NCI-H1436 treated with DMSO at 0.1 percent for 48 hours (cell line): ENCODE measurements around the gene USH2A.

ENCODE experiments used
- DNase-seq: peaks from one replicate; lab custom pipeline; 2025; lab: John Stamatoyannopoulos, UW

Gene USH2A

DNA sequence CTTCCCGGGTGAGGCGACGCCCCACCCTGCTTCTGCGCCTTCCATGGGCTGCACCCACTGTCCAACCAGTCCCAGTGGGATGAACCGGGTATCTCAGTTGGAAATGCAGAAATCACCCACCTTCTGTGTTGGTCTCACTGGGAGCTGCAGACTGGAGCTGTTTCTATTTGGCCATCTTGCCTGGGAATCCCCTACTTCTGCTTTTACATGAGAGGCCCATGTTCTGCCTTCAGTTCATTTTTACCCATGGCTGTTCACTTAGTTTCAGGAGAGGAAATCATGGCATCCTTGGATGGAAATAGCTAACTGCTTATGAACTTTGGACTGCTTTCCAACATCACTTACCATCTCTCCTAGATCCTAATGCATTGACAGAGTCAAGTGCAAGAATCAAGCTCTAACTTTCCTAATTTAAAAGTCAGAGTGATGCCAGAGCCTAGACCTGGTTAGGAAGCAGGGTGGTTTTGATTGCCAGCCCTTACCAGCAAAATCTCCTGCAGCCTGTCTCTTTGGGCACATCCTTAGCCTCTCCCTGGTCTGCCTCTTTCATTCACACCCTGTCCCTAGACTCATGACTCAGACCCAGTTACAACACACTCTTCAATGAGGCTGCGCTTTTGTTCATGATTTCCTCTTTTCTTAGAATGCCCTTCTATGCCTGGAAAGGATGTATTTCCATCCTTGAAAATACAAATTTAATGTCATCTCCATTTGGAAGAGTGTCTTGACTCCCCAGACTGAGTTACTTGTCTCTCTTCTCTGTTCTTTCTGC, 719.0 kb downstream of the USH2A start:
- no peak for DNase-seq

GRCh38 chr1:215682232-215682631, 741.0 kb downstream of the USH2A start:
- no peak for DNase-seq

GRCh38 chr1:215681041-215681440, 742.2 kb downstream of the USH2A start:
- no peak for DNase-seq

DNA sequence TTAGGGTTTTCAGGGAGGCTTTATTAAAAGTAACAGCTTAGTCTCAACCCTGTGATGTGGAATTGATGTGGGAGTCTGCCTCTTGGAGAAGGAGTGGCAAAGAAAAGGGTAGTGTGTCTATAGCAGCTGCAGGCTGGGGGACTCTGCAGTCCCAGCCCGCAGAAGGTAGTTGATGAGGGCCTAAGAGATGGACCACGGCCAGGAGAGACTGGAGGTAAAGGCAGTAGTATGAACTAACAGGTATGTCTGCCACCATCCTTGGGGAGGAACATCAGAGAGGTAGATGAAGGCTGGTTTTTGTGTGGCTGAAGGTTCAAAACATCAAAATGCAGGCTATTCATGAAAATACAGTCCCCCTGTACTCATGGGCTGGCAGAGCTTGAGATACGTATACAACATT, 744.0 kb downstream of the USH2A start:
- DNase-seq: no peak

- no peak for DNase-seq
These were observed 746.1 kb downstream of the USH2A start for GRCh38 chr1:215677112-215677511.

- DNase-seq: no peak
These were observed 749.3 kb downstream of the USH2A start for GRCh38 chr1:215673943-215674342.

GRCh38 chr1:215672482-215672881, 750.8 kb downstream of the USH2A start:
- DNase-seq: no peak

DNA sequence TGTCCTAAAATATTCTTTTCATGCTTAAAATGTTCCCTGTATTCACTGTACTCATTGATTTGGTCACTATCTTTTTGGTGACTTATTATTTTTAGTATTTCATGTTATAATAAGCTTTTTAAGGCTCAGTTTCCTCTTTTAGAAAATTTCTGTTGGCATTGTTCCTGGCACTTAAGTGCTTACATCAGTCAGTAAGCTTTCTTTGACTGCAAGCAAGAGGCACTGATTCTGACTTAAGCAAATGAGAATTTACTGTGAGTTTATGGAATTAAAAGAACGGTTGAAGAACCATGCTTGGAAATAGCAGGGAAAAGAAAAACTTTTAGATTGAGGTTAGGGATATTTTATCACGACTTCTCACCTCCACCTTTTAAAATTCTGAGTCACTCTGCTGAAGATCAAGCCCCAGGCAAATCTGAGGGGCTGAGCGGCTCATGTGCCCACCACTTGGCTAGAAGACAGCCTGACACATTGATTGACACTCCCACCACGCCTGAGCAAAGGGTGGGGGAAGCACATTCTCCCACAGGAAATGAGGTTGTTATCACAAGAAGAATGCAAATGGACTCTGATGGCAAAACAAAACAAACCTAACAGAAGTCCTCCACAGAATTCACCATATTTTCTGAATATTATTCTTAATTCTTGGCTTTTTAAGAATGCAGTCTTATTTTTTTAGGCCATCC, 753.3 kb downstream of the USH2A start:
- no peak for DNase-seq

- no peak for DNase-seq
These were observed 755.5 kb downstream of the USH2A start for GRCh38 chr1:215667761-215668160.

DNA sequence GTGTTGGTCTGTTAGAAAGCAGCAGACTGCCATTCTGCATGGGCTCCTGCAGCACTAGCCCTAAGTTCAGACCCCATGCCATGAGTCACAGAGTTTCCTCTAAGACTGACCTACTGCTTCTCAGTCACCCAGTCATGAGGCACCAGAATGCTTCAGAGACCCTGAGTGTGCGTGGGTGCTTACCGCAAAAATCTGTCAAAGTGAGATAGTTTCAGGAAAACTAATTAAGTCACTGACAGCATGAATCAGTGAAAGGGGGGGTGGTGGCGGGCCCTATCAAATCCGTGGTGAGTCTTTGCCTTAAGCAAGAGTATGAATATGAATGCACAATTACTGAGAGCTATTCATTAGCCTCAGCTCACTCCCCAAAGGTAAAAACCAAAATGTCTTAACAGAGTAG, 758.0 kb downstream of the USH2A start:
- DNase-seq: no peak

- DNase-seq: no peak
These were observed 762.2 kb downstream of the USH2A start for GRCh38 chr1:215661033-215661432.

DNA sequence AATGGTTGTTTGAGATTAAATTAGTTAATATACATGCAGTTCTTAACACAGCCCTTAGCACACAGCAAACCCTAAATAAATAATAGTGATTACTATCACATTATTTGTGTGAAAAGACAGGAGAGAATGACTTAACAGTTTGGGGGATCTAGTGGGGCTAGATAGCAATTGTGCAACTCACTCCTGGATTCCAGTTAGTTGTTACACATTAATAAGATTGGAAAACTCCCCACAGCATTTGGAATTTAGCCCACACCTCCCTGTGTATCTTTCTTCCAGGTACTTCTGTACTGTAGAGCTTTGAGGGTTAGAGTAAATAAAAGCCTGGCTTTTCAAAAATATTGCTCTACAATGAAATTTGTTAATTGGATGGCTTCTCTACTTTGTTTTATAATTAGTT, 763.0 kb downstream of the USH2A start:
- no peak for DNase-seq

GRCh38 chr1:215657047-215657446, 766.2 kb downstream of the USH2A start:
- DNase-seq: no peak

DNA sequence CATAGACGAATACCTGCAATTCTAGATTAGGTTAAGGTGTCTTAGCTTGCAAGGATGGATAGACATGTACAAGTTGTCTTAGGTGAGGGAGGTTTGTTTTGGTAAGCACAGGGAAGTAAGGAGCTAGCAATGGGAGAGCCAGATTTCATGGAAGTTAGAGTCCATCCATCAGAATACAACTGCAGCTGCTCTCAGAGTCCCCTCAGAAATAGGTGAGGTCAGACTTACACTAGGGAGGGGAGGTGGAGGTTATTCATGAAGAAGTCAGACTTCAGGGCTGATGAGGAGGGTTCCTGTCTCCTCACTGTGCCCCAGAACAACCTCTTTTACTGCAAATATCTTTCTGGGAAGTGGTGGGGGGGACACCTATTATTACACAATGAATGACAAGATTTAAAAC, 770.9 kb downstream of the USH2A start:
- DNase-seq: no peak

DNA sequence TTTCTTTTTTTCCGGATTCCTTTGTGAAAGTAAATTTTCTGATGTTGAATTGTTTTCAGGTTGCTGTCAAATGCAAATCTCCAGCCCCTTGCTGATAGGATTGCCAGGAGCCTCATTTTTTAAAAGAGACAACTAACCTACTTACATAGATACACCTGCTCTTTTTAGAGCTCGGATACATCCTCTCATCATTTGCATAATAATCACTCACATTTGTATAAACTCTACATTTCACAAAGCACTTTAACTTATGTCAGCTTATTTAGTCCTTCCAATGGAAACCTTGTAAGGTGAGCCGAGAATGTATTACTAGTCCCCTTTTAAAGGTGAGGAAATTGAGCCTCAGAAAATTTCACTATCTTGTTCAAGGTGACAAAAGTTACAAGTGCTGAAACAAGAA, 771.4 kb downstream of the USH2A start:
- no peak for DNase-seq

DNA sequence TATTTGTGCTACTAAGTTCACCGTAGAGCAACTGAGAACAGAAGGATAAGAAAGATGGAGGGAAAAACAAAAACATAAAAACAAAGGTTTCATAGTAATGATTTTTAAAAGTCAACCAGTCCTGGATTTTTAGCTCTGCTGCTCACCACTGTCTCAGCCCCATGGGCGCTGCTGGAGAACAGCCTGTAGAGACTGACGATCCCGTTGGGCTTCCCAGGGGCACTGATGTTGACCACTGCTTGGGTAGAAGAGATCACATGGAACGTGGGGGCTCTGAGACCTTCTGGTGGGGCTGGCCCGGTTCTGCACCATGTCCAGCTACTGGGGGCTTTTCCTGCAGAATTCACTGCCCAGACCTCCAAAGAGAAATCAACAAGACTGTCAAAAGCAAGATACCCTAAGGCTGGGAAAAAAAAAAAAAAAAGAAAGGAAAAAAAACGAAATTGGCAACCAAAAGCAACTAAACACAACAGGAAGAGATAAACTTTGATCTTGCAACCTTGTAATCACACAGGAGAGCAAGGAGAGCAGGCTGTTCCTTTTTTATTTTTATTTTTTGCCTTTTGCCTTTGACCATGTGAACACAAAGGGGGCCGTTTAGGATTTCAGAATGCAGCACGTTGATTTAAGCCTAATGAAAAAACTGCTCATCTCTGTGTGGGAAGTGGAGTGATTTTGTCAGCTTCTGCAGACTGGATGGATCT, 772.6 kb downstream of the USH2A start:
- no peak for DNase-seq

DNA sequence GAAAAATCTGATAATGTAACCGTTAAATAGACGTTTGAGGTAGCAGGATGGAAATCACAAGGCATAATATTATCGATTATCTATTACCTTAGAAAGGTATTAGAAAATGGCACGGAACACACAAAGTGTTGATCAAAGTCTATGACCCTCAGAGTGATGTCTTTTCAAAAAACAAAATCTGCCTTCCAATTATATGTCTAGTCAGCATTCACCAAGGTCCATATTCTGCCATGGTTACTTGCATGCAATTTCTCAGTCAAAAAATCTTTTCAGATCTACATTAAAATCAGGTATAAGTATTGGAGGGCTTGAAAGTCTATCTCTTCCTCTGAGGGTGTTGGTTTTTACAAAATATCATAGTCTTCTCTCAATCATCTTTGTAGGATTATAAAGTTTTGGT, 774.3 kb downstream of the USH2A start:
- DNase-seq: no peak

DNA sequence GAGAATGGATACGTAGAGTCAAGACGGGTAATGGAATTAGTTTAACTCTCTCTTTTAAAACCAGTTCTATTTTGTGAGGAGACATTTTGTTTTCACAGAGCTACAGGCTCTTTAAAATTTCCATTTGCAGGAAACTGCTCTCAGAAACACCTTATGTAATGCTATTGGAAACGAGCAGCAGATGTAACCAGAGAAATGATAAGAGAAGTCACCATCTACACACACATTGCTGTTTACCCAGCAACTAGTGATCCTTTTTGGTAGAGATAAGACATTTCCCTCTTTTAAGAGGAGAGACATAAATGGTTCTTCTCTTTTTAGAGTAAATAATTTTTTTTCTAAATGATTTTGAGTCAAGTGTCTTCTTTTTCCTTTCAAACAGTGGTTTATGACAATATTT, 775.5 kb downstream of the USH2A start:
- DNase-seq: no peak

DNA sequence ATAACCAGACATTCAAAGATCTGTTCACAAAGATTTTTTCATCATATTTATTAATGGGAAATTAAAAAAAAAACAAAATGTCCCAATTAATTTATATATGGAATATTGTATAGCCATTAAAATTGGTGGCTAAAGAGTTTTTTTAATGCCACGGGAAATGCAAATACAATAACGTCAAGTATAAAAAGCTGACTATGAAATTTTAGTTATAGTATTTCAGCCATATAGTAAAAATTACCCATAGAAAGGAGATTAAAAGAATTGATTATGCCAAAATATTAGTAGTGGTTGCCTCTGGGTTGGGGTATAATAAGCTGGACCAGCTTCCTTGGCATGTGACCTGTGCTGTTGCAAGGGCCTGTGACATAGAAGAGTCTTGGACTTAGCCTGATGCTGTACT, 777.4 kb downstream of the USH2A start:
- no peak for DNase-seq

DNA sequence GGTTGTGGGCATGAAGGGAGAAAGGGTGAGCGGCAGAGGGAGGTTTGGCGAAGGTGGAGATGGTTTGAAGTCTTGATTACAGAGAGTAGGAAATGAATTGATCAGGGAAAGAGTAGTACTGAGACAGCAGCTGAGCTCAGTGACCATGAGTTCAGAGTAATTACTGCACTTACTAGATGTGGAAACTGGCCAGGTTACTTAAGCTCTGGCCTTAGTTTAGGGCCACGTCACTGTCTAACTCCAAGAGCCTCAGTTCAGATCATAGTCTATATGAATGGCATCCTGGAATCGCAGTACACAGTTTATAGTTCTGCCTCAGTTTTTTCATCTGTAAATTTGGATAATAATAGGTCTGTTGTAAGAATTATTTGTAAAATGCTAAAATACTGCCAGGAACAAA, 778.1 kb downstream of the USH2A start:
- no peak for DNase-seq

GRCh38 chr1:215643592-215644321, 779.5 kb downstream of the USH2A start:
- no peak for DNase-seq

GRCh38 chr1:215640429-215641148, 782.7 kb downstream of the USH2A start:
- DNase-seq: no peak
